Measurements from ENCODE around the gene MS4A4A. TPM values are rescaled to one million over a fixed set of nuclear protein-coding genes. Genes with fewer than 3 reads are reported as not detected.

Gene MS4A4A
- polyA plus RNA-seq, 1 donor from 2014 or later = not detected

- TF ChIP-seq CTCF (IDR thresholded peaks at IDR 0.05; ENCODE audit: poor library complexity, severe bottlenecking) (no peak), RAD21 (conservative IDR thresholded peaks at IDR 0.05) (no peak), TAF1 (IDR thresholded peaks at IDR 0.05; ENCODE audit: low read depth) (no peak), EP300 (conservative IDR thresholded peaks at IDR 0.05; ENCODE audit: poor library complexity, severe bottlenecking) (no peak), POLR2AphosphoS5 (IDR thresholded peaks at IDR 0.05) (no peak), SMC3 (conservative IDR thresholded peaks at IDR 0.05; ENCODE audit: poor library complexity) (no peak), REST (IDR thresholded peaks at IDR 0.05; ENCODE audit: borderline replicate concordance) (no peak), MXI1 (conservative IDR thresholded peaks at IDR 0.05; ENCODE audit: poor library complexity, severe bottlenecking) (no peak), EZH2 (IDR thresholded peaks at IDR 0.05; ENCODE audit: borderline replicate concordance, insufficient read depth, low read length, poor library complexity, severe bottlenecking) (no peak)
- Histone ChIP-seq H3K36me3 (ENCODE audit: insufficient read depth, low read length) (no peaks in the 10 kb centered on the region), H3K27ac (ENCODE audit: low read length) (no peak overlapping the region), H3K9ac (ENCODE audit: low read length) (no peak overlapping the region), H3K9me2 (ENCODE audit: insufficient read depth, low read length) (no peaks in the 10 kb centered on the region), H2AFZ (ENCODE audit: low read depth, low read length) (no peak overlapping the region), H3K4me3 (ENCODE audit: low read length) (no peak overlapping the region), H3F3A (ENCODE audit: insufficient read depth, low read length, poor library complexity, severe bottlenecking) (no peaks in the 10 kb centered on the region), H3K27me3 (ENCODE audit: insufficient read depth, low read depth, low read length) (no peaks in the 10 kb centered on the region), H3K79me2 (replicated peaks; ENCODE audit: insufficient read depth, low read length) (no peaks in the 10 kb centered on the region), H3K9me3 (ENCODE audit: low read length) (no peaks in the 10 kb centered on the region), H3K4me2 (ENCODE audit: low read length) (no peak overlapping the region), H4K20me1 (ENCODE audit: insufficient read depth) (no peaks in the 10 kb centered on the region)
Measured at GRCh38 chr11:60235321-60235720, 45.1 kb upstream of the MS4A4A start.

- H2AFZ ChIP-seq (ENCODE audit: low read depth, low read length) = no peak overlapping the region
- no peak overlapping the region for H3K9ac ChIP-seq (ENCODE audit: low read length)
- TF ChIP-seq TAF1 (IDR thresholded peaks at IDR 0.05; ENCODE audit: low read depth) (no peak), EP300 (conservative IDR thresholded peaks at IDR 0.05; ENCODE audit: poor library complexity, severe bottlenecking) (no peak), SMC3 (conservative IDR thresholded peaks at IDR 0.05; ENCODE audit: poor library complexity) (no peak), CTCF (IDR thresholded peaks at IDR 0.05; ENCODE audit: poor library complexity, severe bottlenecking) (no peak), MXI1 (conservative IDR thresholded peaks at IDR 0.05; ENCODE audit: poor library complexity, severe bottlenecking) (no peak), POLR2AphosphoS5 (IDR thresholded peaks at IDR 0.05) (no peak), EZH2 (IDR thresholded peaks at IDR 0.05; ENCODE audit: borderline replicate concordance, insufficient read depth, low read length, poor library complexity, severe bottlenecking) (no peak), REST (IDR thresholded peaks at IDR 0.05; ENCODE audit: borderline replicate concordance) (no peak), RAD21 (conservative IDR thresholded peaks at IDR 0.05) (no peak)
- no peak overlapping the region for H3K27ac ChIP-seq (ENCODE audit: low read length)
- no peaks in the 10 kb centered on the region for H3K27me3 ChIP-seq (ENCODE audit: insufficient read depth, low read depth, low read length)
- no peaks in the 10 kb centered on the region for H4K20me1 ChIP-seq (ENCODE audit: insufficient read depth)
- no peaks in the 10 kb centered on the region for H3F3A ChIP-seq (ENCODE audit: insufficient read depth, low read length, poor library complexity, severe bottlenecking)
- H3K4me2 ChIP-seq (ENCODE audit: low read length) = no peak overlapping the region
- H3K36me3 ChIP-seq (ENCODE audit: insufficient read depth, low read length) = no peaks in the 10 kb centered on the region
- no peak overlapping the region for H3K4me3 ChIP-seq (ENCODE audit: low read length)
- H3K79me2 ChIP-seq (replicated peaks; ENCODE audit: insufficient read depth, low read length) = no peaks in the 10 kb centered on the region
- no peaks in the 10 kb centered on the region for H3K9me3 ChIP-seq (ENCODE audit: low read length)
- no peaks in the 10 kb centered on the region for H3K9me2 ChIP-seq (ENCODE audit: insufficient read depth, low read length)
Measured at GRCh38 chr11:60240662-60241061, 39.8 kb upstream of the MS4A4A start.
